Left lung (tissue), 10 donors: ENCODE results near the gene SVOPL. TPM values are rescaled to one million over a fixed set of nuclear protein-coding genes. Genes with fewer than 3 reads are reported as not detected.

Source experiments
- ATAC-seq: fragments of 200-7000 bp; cut with Tn5 transposase; one replicate; pipeline ENCODE4 v1.9.1; 2020; ENCODE audit warnings: moderate library complexity
- DNase-seq, 4 donors: peaks; one replicate each; pipeline ENCODE4 v3.0.0-alpha.2; 2013 to 2020
- H3K27ac ChIP-seq, 2 donors: fragments of 200-600 bp; sonication (generic) in 1 of 2; one replicate each; pipeline versions ENCODE4 v1.5.0 to v1.8.0; 2020 to 2021
- H3K27me3 ChIP-seq, 2 donors: fragments of 200-600 bp; sonication (generic) in 1 of 2; one replicate each; pipeline versions ENCODE4 v1.5.0 to v1.8.0; 2020 to 2021
- H3K36me3 ChIP-seq, 2 donors: fragments of 200-600 bp; sonication (generic) in 1 of 2; one replicate each; pipeline versions ENCODE4 v1.5.0 to v1.8.0; 2020 to 2021
- H3K4me1 ChIP-seq, 2 donors: fragments of 200-600 bp; one replicate each; pipeline ENCODE4 v1.8.0; 2021
- H3K4me3 ChIP-seq, 2 donors: fragments of 200-600 bp; sonication (generic) in 1 of 2; one replicate each; pipeline versions ENCODE4 v1.5.0 to v1.8.0; 2020 to 2021; ENCODE audit warnings: mild to moderate bottlenecking in 1 of 2
- H3K9me3 ChIP-seq, 2 donors: fragments of 200-600 bp; sonication (generic) in 1 of 2; one replicate each; pipeline versions ENCODE4 v1.5.0 to v1.8.0; 2020 to 2021
- CTCF ChIP-seq, 2 donors: fragments of 200-600 bp; sonication (generic) in 1 of 2; IDR thresholded peaks; one replicate each; pipeline versions ENCODE4 v1.5.0 to v1.8.0; 2021; ENCODE audit warnings: antibody characterized with exemption in 2 of 2
- intact Hi-C, 2 donors: fragments of 100-400 bp; cut with DNase I; formaldehyde crosslinking; loops; one replicate each; pipeline versions ENCODE4 v1.11.2 to v1.14.2; 2022
- polyA plus RNA-seq, 6 donors: library from polyadenylated mRNA; unstranded; fragments of 120-200 nt; gene quantifications; one replicate each; pipeline ENCODE4 v1.2.1, GENCODE V29; 2013; ENCODE audit not compliant: insufficient read length in 6 of 6
- total RNA-seq, 2 donors: library from RNA; stranded (reverse); fragmentation: NEBNext Ultra II Directional; extraction: Animal tissue kit (Norgen Biotek cat#: 25700); gene quantifications; one replicate each; pipeline ENCODE4 v1.2.1, GENCODE V29; 2021
- donor health status: DM: no; HTN: yes; CAD: no.
- donor health status: DM: no; HTN: no; CAD: no.

The SVOPL gene
- total and polyA plus RNA-seq, 8 donors = 0.26 to 3.8 (median 2.5) TPM; not detected in 1

GRCh38 chr7:138720286-138720685 lies 19.1 kb upstream of the SVOPL start:
- no peaks in the 10 kb centered on the region for H3K9me3 ChIP-seq
- no peaks in the 10 kb centered on the region for H3K27me3 ChIP-seq
- intact Hi-C loops = no loop called here
- no peaks in the 10 kb centered on the region for H3K4me1 ChIP-seq
- DNase-seq = no peak
- ATAC-seq = no peak
- no peak for TF ChIP-seq CTCF (IDR thresholded peaks at IDR 0.05)
- H3K27ac ChIP-seq = no peak overlapping the region
- H3K4me3 ChIP-seq = no peak overlapping the region
- H3K36me3 ChIP-seq = no peaks in the 10 kb centered on the region

- Histone ChIP-seq H3K4me3 (no peak overlapping the region), H3K36me3 (no peaks in the 10 kb centered on the region), H3K27me3 (no peaks in the 10 kb centered on the region), H3K9me3 (no peaks in the 10 kb centered on the region), H3K27ac (no peak overlapping the region), H3K4me1 (no peaks in the 10 kb centered on the region)
- intact Hi-C loops = no loop called here
- no peak for TF ChIP-seq CTCF (IDR thresholded peaks at IDR 0.05)
- no peak for DNase-seq
- ATAC-seq = no peak
Measured at GRCh38 chr7:138716889-138717288, 15.7 kb upstream of the SVOPL start.

- no peak for TF ChIP-seq CTCF (IDR thresholded peaks at IDR 0.05)
- Histone ChIP-seq H3K9me3 (no peaks in the 10 kb centered on the region), H3K36me3 (no peaks in the 10 kb centered on the region), H3K27ac (no peak overlapping the region), H3K4me1 (no peaks in the 10 kb centered on the region), H3K4me3 (no peak overlapping the region), H3K27me3 (no peaks in the 10 kb centered on the region)
- DNase-seq = no peak
- ATAC-seq = no peak
- intact Hi-C loops = no loop called here
Measured at GRCh38 chr7:138713191-138713590, 12.0 kb upstream of the SVOPL start.

- no peak for TF ChIP-seq CTCF (IDR thresholded peaks at IDR 0.05)
- H3K9me3 ChIP-seq = no peaks in the 10 kb centered on the region
- DNase-seq (no peak), ATAC-seq (no peak)
- no peak overlapping the region for H3K27ac ChIP-seq
- no peak overlapping the region for H3K4me3 ChIP-seq
- H3K36me3 ChIP-seq = no peaks in the 10 kb centered on the region
- H3K27me3 ChIP-seq = no peaks in the 10 kb centered on the region
- intact Hi-C loops = no loop called here
- H3K4me1 ChIP-seq = no peaks in the 10 kb centered on the region
Measured at GRCh38 chr7:138712652-138713051, 11.5 kb upstream of the SVOPL start.

GRCh38 chr7:138710536-138711385 lies 9.6 kb upstream of the SVOPL start:
- ATAC-seq = no peak
- DNase-seq = peak in 2 of 4 donors; percentile 8 to 41

More at GRCh38 chr7:138710536-138711385, 9.6 kb upstream of the SVOPL start:
- Histone ChIP-seq H3K9me3 (no peaks in the 10 kb centered on the region), H3K27ac (no peak overlapping the region), H3K36me3 (no peaks in the 10 kb centered on the region), H3K4me3 (no peak overlapping the region), H3K27me3 (no peaks in the 10 kb centered on the region), H3K4me1 (no peaks in the 10 kb centered on the region)
- intact Hi-C loops = no loop called here
- no peak for TF ChIP-seq CTCF (IDR thresholded peaks at IDR 0.05)
